Uterus (tissue), 2 donors: ENCODE results near the gene DNAAF3.

ENCODE experiments used
- CTCF ChIP-seq, 4 experiments: fragments of 200-600 bp in 2 of 4; fragments of 450-650 bp in 2 of 4; sonication (generic) in 2 of 4; IDR thresholded peaks; one replicate each; pipeline ENCODE4 v1.5.1; 2016 to 2019; ENCODE audit warnings: antibody characterized with exemption in 4 of 4, mild to moderate bottlenecking in 2 of 4, moderate library complexity in 1 of 4
- POLR2A ChIP-seq, 2 donors: fragments of 450-650 bp; IDR thresholded peaks; one replicate each; pipeline ENCODE4 v1.6.1; 2016; ENCODE audit warnings: antibody characterized with exemption in 2 of 2, mild to moderate bottlenecking in 1 of 2, moderate library complexity in 1 of 2

GRCh38 chr19:55160128-55160985, 6.1 kb downstream of the DNAAF3 start:
- TF ChIP-seq POLR2A (IDR thresholded peaks at IDR 0.05): no peak
- TF ChIP-seq CTCF (IDR thresholded peaks at IDR 0.05): peak; percentile 38 to 70 (median 65)
